Naive B cell (primary cell): Measurements from ENCODE around the gene DGKD. TPM values are rescaled to one million over a fixed set of nuclear protein-coding genes. Genes with fewer than 3 reads are reported as not detected.
"Not testable (repeated sequence)": the region's sequence is repeated elsewhere in the genome, so short reads cannot be mapped to it uniquely, and the experiment has no call there.

Source experiments
- ATAC-seq, 2 donors: fragments of 150-1000 bp; cut with Tn5 transposase; 2 replicates each; pipeline ENCODE4 v1.10.0; 2021; ENCODE audit warnings: low read depth in 2 of 2, mild to moderate bottlenecking in 2 of 2, moderate library complexity in 2 of 2
- DNase-seq: peaks from one replicate; pipeline ENCODE4 v3.0.0; 2022
- H3K27ac Mint-ChIP-seq, 6 donors: one replicate each; pipeline ENCODE4 v1.8.0; 2020 to 2022; ENCODE audit warnings: mild to moderate bottlenecking in 6 of 6, mixed read lengths in 6 of 6, moderate library complexity in 5 of 6, inconsistent platforms in 2 of 6
- H3K27me3 Mint-ChIP-seq, 3 donors: one replicate each; pipeline ENCODE4 v1.8.0; 2021 to 2022; ENCODE audit warnings: mixed read lengths in 3 of 3, mild to moderate bottlenecking in 1 of 3
- H3K36me3 Mint-ChIP-seq, 2 donors: one replicate each; pipeline ENCODE4 v1.8.0; 2020 to 2022; ENCODE audit warnings: mixed read lengths in 2 of 2, inconsistent platforms in 1 of 2, mild to moderate bottlenecking in 1 of 2
- H3K4me1 Mint-ChIP-seq, 3 donors: one replicate each; pipeline ENCODE4 v1.8.0; 2020 to 2022; ENCODE audit warnings: mixed read lengths in 3 of 3, inconsistent platforms in 1 of 3, mild to moderate bottlenecking in 1 of 3, moderate library complexity in 1 of 3
- H3K4me3 Mint-ChIP-seq, 8 donors: one replicate each; pipeline ENCODE4 v1.8.0; 2020 to 2022; ENCODE audit warnings: mild to moderate bottlenecking in 8 of 8, mixed read lengths in 8 of 8, moderate library complexity in 8 of 8, inconsistent platforms in 2 of 8
- H3K9me3 Mint-ChIP-seq, 7 donors: one replicate each; pipeline ENCODE4 v1.8.0; 2020 to 2022; ENCODE audit warnings: mixed read lengths in 7 of 7, mild to moderate bottlenecking in 5 of 7, inconsistent platforms in 2 of 7, moderate library complexity in 1 of 7
- polyA plus RNA-seq, 6 donors: library from polyadenylated mRNA; unstranded; fragments of 300-500 nt; fragmentation: Illumina TruSeq; gene quantifications; one replicate each; pipeline ENCODE4 v1.2.3, GENCODE V29; 2021; ENCODE audit warnings: low read depth in 6 of 6

The DGKD gene
- polyA plus RNA-seq, 6 donors from 2014 or later, result 38.0 to 111 (median 67.7) TPM

GRCh38 chr2:233326500-233326899 is 27.8 kb upstream of the DGKD start:
- Mint-ChIP-seq H3K36me3 (no peaks in the 10 kb centered on the region), H3K27ac (peak overlapping the region in 1 of 6 donors; percentile 69), H3K4me1 (peaks cover 47 to 89% (median 76%) of the 10 kb centered on the region in 3 donors)

GRCh38 chr2:233328922-233329321 is 25.4 kb upstream of the DGKD start:
- no peaks in the 10 kb centered on the region for H3K36me3 Mint-ChIP-seq
- ATAC-seq, result no peak
- peaks cover 0 to 3% (median 0%) of the 10 kb centered on the region in 7 donors for H3K9me3 Mint-ChIP-seq
- H3K4me3 Mint-ChIP-seq, result no peak overlapping the region
- DNase-seq, result no peak
- no peaks in the 10 kb centered on the region for H3K27me3 Mint-ChIP-seq
- H3K27ac Mint-ChIP-seq, result peak overlapping the region in 5 of 6 donors; percentile 85 to 99 (median 96)
- H3K4me1 Mint-ChIP-seq, result peaks cover 56 to 89% (median 85%) of the 10 kb centered on the region in 3 donors

More at GRCh38 chr2:233326500-233326899, 27.8 kb upstream of the DGKD start:
- peaks cover 0 to 3% (median 0%) of the 10 kb centered on the region in 7 donors for H3K9me3 Mint-ChIP-seq
- ATAC-seq (no peak), DNase-seq (no peak)
- H3K27me3 Mint-ChIP-seq, result no peaks in the 10 kb centered on the region
- H3K4me3 Mint-ChIP-seq, result peak overlapping the region in 1 of 8 donors; percentile 47

- peak overlapping the region in 3 of 8 donors; percentile 24 to 72 (median 65) for H3K4me3 Mint-ChIP-seq
- peaks cover 0 to 3% (median 0%) of the 10 kb centered on the region in 7 donors for H3K9me3 Mint-ChIP-seq
- no peak for DNase-seq
- peaks cover 55 to 89% (median 85%) of the 10 kb centered on the region in 3 donors for H3K4me1 Mint-ChIP-seq
- no peaks in the 10 kb centered on the region for H3K27me3 Mint-ChIP-seq
- H3K27ac Mint-ChIP-seq, result peak overlapping the region; percentile 85 to 100 (median 96)
- no peak for ATAC-seq
- no peaks in the 10 kb centered on the region for H3K36me3 Mint-ChIP-seq
These were observed 24.7 kb upstream of the DGKD start for GRCh38 chr2:233329489-233330135.

- no peaks in the 10 kb centered on the region for H3K36me3 Mint-ChIP-seq
- H3K4me1 Mint-ChIP-seq, result peaks cover 58 to 91% (median 90%) of the 10 kb centered on the region in 3 donors
- no peaks in the 10 kb centered on the region for H3K9me3 Mint-ChIP-seq
- peak overlapping the region; percentile 96 to 100 (median 99) for H3K27ac Mint-ChIP-seq
- DNase-seq (peak; percentile 94), ATAC-seq (peak; percentile 92 to 93)
- no peaks in the 10 kb centered on the region for H3K27me3 Mint-ChIP-seq
- H3K4me3 Mint-ChIP-seq, result peak overlapping the region; percentile 47 to 81 (median 66)
These were observed 22.8 kb upstream of the DGKD start for GRCh38 chr2:233331536-233331935.

GRCh38 chr2:233332125-233332524 is 22.2 kb upstream of the DGKD start:
- H3K4me3 Mint-ChIP-seq, result peak overlapping the region in 7 of 8 donors; percentile 41 to 81 (median 65)
- H3K9me3 Mint-ChIP-seq, result no peaks in the 10 kb centered on the region
- peaks cover 55 to 87% (median 86%) of the 10 kb centered on the region in 3 donors for H3K4me1 Mint-ChIP-seq
- no peak for DNase-seq
- no peak for ATAC-seq
- H3K36me3 Mint-ChIP-seq, result no peaks in the 10 kb centered on the region
- H3K27me3 Mint-ChIP-seq, result no peaks in the 10 kb centered on the region
- H3K27ac Mint-ChIP-seq, result peak overlapping the region; percentile 96 to 100 (median 99)

GRCh38 chr2:233334915-233335314 is 19.4 kb upstream of the DGKD start:
- Mint-ChIP-seq H3K4me3 (peak overlapping the region in 5 of 8 donors; percentile 8 to 72 (median 29)), H3K4me1 (peaks cover 64 to 94% (median 87%) of the 10 kb centered on the region in 3 donors), H3K9me3 (no peaks in the 10 kb centered on the region), H3K27ac (peak overlapping the region in 5 of 6 donors; percentile 36 to 100 (median 91)), H3K27me3 (no peaks in the 10 kb centered on the region), H3K36me3 (no peaks in the 10 kb centered on the region)
- DNase-seq, result no peak
- no peak for ATAC-seq

- H3K36me3 Mint-ChIP-seq, result not testable (repeated sequence)
These were observed 18.2 kb upstream of the DGKD start for GRCh38 chr2:233336091-233336490.

GRCh38 chr2:233336541-233336940 is 17.8 kb upstream of the DGKD start:
- DNase-seq (no peak), ATAC-seq (no peak)
- Mint-ChIP-seq H3K27ac (peak overlapping the region in 2 of 6 donors; percentile 9 to 94), H3K36me3 (no peaks in the 10 kb centered on the region), H3K9me3 (no peaks in the 10 kb centered on the region), H3K4me1 (peaks cover 56 to 87% (median 81%) of the 10 kb centered on the region in 3 donors), H3K27me3 (no peaks in the 10 kb centered on the region), H3K4me3 (peak overlapping the region in 2 of 8 donors; percentile 5 to 74)

More at GRCh38 chr2:233336091-233336490, 18.2 kb upstream of the DGKD start:
- Mint-ChIP-seq H3K4me1 (peaks cover 58 to 89% (median 81%) of the 10 kb centered on the region in 3 donors), H3K27ac (peak overlapping the region in 4 of 6 donors; percentile 51 to 96 (median 86)), H3K4me3 (peak overlapping the region in 3 of 8 donors; percentile 55 to 78 (median 74))
- H3K27me3 Mint-ChIP-seq, ATAC-seq, H3K9me3 Mint-ChIP-seq, DNase-seq: not testable (repeated sequence)

GRCh38 chr2:233338046-233338445 is 16.2 kb upstream of the DGKD start:
- peak overlapping the region in 6 of 8 donors; percentile 21 to 61 (median 44) for H3K4me3 Mint-ChIP-seq
- H3K36me3 Mint-ChIP-seq, result no peaks in the 10 kb centered on the region
- DNase-seq (no peak), ATAC-seq (no peak)
- no peaks in the 10 kb centered on the region for H3K9me3 Mint-ChIP-seq
- H3K27ac Mint-ChIP-seq, result peak overlapping the region in 4 of 6 donors; percentile 57 to 87 (median 76)
- no peaks in the 10 kb centered on the region for H3K27me3 Mint-ChIP-seq
- peaks cover 53 to 79% (median 79%) of the 10 kb centered on the region in 3 donors for H3K4me1 Mint-ChIP-seq

GRCh38 chr2:233338812-233339368 is 15.4 kb upstream of the DGKD start:
- peak; percentile 39 for DNase-seq
- H3K4me3 Mint-ChIP-seq, result peak overlapping the region in 7 of 8 donors; percentile 35 to 77 (median 51)

GRCh38 chr2:233339427-233339826 is 14.9 kb upstream of the DGKD start:
- H3K4me1 Mint-ChIP-seq, result peaks cover 43 to 77% (median 65%) of the 10 kb centered on the region in 3 donors
- H3K27me3 Mint-ChIP-seq, result no peaks in the 10 kb centered on the region
- no peaks in the 10 kb centered on the region for H3K36me3 Mint-ChIP-seq
- peak overlapping the region in 7 of 8 donors; percentile 35 to 77 (median 51) for H3K4me3 Mint-ChIP-seq
- no peak for ATAC-seq
- H3K27ac Mint-ChIP-seq, result peak overlapping the region; percentile 55 to 87 (median 75)
- DNase-seq, result no peak
- no peaks in the 10 kb centered on the region for H3K9me3 Mint-ChIP-seq

More at GRCh38 chr2:233338812-233339368, 15.4 kb upstream of the DGKD start:
- peak overlapping the region; percentile 23 to 93 (median 86) for H3K27ac Mint-ChIP-seq
- no peaks in the 10 kb centered on the region for H3K9me3 Mint-ChIP-seq
- H3K27me3 Mint-ChIP-seq, result no peaks in the 10 kb centered on the region
- H3K36me3 Mint-ChIP-seq, result no peaks in the 10 kb centered on the region
- ATAC-seq, result peak; percentile 94 to 96
- peaks cover 48 to 79% (median 70%) of the 10 kb centered on the region in 3 donors for H3K4me1 Mint-ChIP-seq

- Mint-ChIP-seq H3K27ac (peak overlapping the region in 1 of 6 donors; percentile 1), H3K27me3 (no peaks in the 10 kb centered on the region), H3K4me3 (peak overlapping the region in 1 of 8 donors; percentile 15), H3K9me3 (no peaks in the 10 kb centered on the region), H3K4me1 (peaks cover 32 to 71% (median 56%) of the 10 kb centered on the region in 3 donors), H3K36me3 (no peaks in the 10 kb centered on the region)
- no peak for DNase-seq
- no peak for ATAC-seq
These were observed 13.0 kb upstream of the DGKD start for GRCh38 chr2:233341296-233341695.

- Mint-ChIP-seq H3K4me3 (peak overlapping the region in 1 of 8 donors; percentile 71), H3K4me1 (peaks cover 38 to 78% (median 61%) of the 10 kb centered on the region in 3 donors), H3K27me3 (no peaks in the 10 kb centered on the region), H3K9me3 (no peaks in the 10 kb centered on the region), H3K36me3 (no peaks in the 10 kb centered on the region), H3K27ac (peak overlapping the region in 4 of 6 donors; percentile 7 to 69 (median 38))
- DNase-seq (no peak), ATAC-seq (no peak)
These were observed 12.0 kb upstream of the DGKD start for GRCh38 chr2:233342301-233342700.
